Aorta (tissue), 5 donors: ENCODE data around the gene FRY. TPM values are rescaled to one million over a fixed set of nuclear protein-coding genes. Genes with fewer than 3 reads are reported as not detected.
"Not testable (repeated sequence)": the region's sequence is repeated elsewhere in the genome, so short reads cannot be mapped to it uniquely, and the experiment has no call there.

Experiments used
- ATAC-seq: fragments of 200-7000 bp; cut with Tn5 transposase; one replicate; pipeline ENCODE4 v1.9.1; 2022; ENCODE audit warnings: moderate library complexity; ENCODE audit not compliant: low FRiP score
- DNase-seq, 2 donors: peaks; one replicate each; pipeline ENCODE4 v3.0.0-alpha.2; 2020
- H3K27ac ChIP-seq, 2 donors: one replicate each; pipeline ENCODE4 v1.5.1; 2013; ENCODE audit warnings: low read length in 2 of 2, mild to moderate bottlenecking in 2 of 2, moderate library complexity in 2 of 2, control low read depth in 1 of 2, inconsistent platforms in 1 of 2, low read depth in 1 of 2
- H3K27me3 ChIP-seq, 2 donors: one replicate each; pipeline ENCODE4 v1.6.1; 2013; ENCODE audit warnings: control low read depth in 1 of 2, low read length in 1 of 2, mild to moderate bottlenecking in 1 of 2, moderate library complexity in 1 of 2; ENCODE audit not compliant: insufficient read depth in 2 of 2, control insufficient read depth in 1 of 2
- H3K36me3 ChIP-seq, 2 donors: one replicate each; pipeline ENCODE4 v1.6.1; 2013; ENCODE audit warnings: control low read depth in 1 of 2, low read length in 1 of 2, mild to moderate bottlenecking in 1 of 2; ENCODE audit not compliant: insufficient read depth in 2 of 2, control insufficient read depth in 1 of 2
- H3K4me1 ChIP-seq, 2 donors: one replicate each; pipeline ENCODE4 v1.6.1; 2013; ENCODE audit warnings: low read length in 2 of 2, control low read depth in 1 of 2, mild to moderate bottlenecking in 1 of 2, moderate library complexity in 1 of 2; ENCODE audit not compliant: insufficient read depth in 2 of 2, control insufficient read depth in 1 of 2
- H3K4me3 ChIP-seq, 2 donors: one replicate each; pipeline ENCODE4 v1.5.1; 2013; ENCODE audit warnings: low read length in 2 of 2, control low read depth in 1 of 2, mild to moderate bottlenecking in 1 of 2
- H3K9me3 ChIP-seq: one replicate; pipeline ENCODE4 v1.6.1; 2013; ENCODE audit warnings: mild to moderate bottlenecking, low read length; ENCODE audit not compliant: control insufficient read depth
- WGBS, 2 donors: extraction: QIAGEN DNeasy Blood & Tissue Kit; methylation state at CpG; one replicate each; pipeline ENCODE4 v1.1.7; 2013; 5-methylcytosine and 5-hydroxymethylcytosine counted together
- intact Hi-C, 2 donors: fragments of 100-400 bp; cut with DNase I; formaldehyde crosslinking; loops; one replicate each; pipeline versions ENCODE4 v1.14.2 to v1.15.0; 2022
- polyA plus RNA-seq, 2 donors: library from polyadenylated mRNA; stranded (reverse); fragments of 200-250 nt; gene quantifications; one replicate each; pipeline ENCODE4 v1.2.3, GENCODE V29; 2013
- total RNA-seq, 2 donors: library from RNA; stranded (reverse); fragmentation: NEBNext Ultra II Directional; extraction: Animal tissue kit (Norgen Biotek cat#: 25700); gene quantifications; one replicate each; pipeline ENCODE4 v1.2.1, GENCODE V29; 2021
- donor health status: healthy with polysubstance abuse.
- donor health status: Bipolar disorder and iron deficiency.
- donor health status: DM: no; HTN: no; CAD: no.
- donor health status: DM: no; HTN: no; CAD: no.
- donor health status: DM: yes; HTN: yes; CAD: no.

Gene FRY
- total and polyA plus RNA-seq, 4 donors = 24.8 to 328 (median 95.0) TPM

GRCh38 chr13:31996601-31997000 lies 35.0 kb upstream of the FRY start:
- DNase-seq = no peak
- Histone ChIP-seq H3K4me3 (no peak overlapping the region), H3K4me1 (peaks cover 0 to 4% of the 10 kb centered on the region in 2 donors), H3K27me3 (no peaks in the 10 kb centered on the region), H3K9me3 (no peaks in the 10 kb centered on the region), H3K27ac (no peak overlapping the region), H3K36me3 (no peaks in the 10 kb centered on the region)
- intact Hi-C loops = no loop called here
- ATAC-seq = no peak
- WGBS, 2 donors = 71 to 100% methylated on average over 2 of the region's 2 CpGs

GRCh38 chr13:31997641-31998040 lies 33.9 kb upstream of the FRY start:
- no peaks in the 10 kb centered on the region for H3K9me3 ChIP-seq
- peaks cover 0 to 4% of the 10 kb centered on the region in 2 donors for H3K4me1 ChIP-seq
- H3K36me3 ChIP-seq = no peaks in the 10 kb centered on the region
- H3K27ac ChIP-seq = peak overlapping the region; percentile 3 to 76
- intact Hi-C loops = no loop called here
- 81% methylated on average over 1 of the region's 1 CpG for WGBS, 2 donors
- H3K27me3 ChIP-seq = no peaks in the 10 kb centered on the region
- H3K4me3 ChIP-seq = no peak overlapping the region
- ATAC-seq (no peak), DNase-seq (no peak)

GRCh38 chr13:31998131-31998530 lies 33.4 kb upstream of the FRY start:
- intact Hi-C loops = no loop called here
- no peak overlapping the region for H3K4me3 ChIP-seq
- peak; percentile 67 for ATAC-seq

GRCh38 chr13:32000754-32001153 lies 30.8 kb upstream of the FRY start:
- DNase-seq, H3K4me1 ChIP-seq, H3K27ac ChIP-seq, H3K9me3 ChIP-seq, intact Hi-C loops, H3K36me3 ChIP-seq, H3K4me3 ChIP-seq, H3K27me3 ChIP-seq, ATAC-seq: not testable (repeated sequence)
- WGBS, 2 donors = 67 to 94% methylated on average over 1 to 4 of the region's 7 CpGs

More at GRCh38 chr13:31998131-31998530, 33.4 kb upstream of the FRY start:
- no peaks in the 10 kb centered on the region for H3K27me3 ChIP-seq
- WGBS, 2 donors = 48 to 60% methylated on average over 6 of the region's 6 CpGs
- no peaks in the 10 kb centered on the region for H3K9me3 ChIP-seq
- H3K27ac ChIP-seq = no peak overlapping the region
- H3K36me3 ChIP-seq = no peaks in the 10 kb centered on the region
- no peak for DNase-seq
- peaks cover 0 to 4% of the 10 kb centered on the region in 2 donors for H3K4me1 ChIP-seq

GRCh38 chr13:32001154-32001768 lies 30.3 kb upstream of the FRY start:
- intact Hi-C loops = no loop called here
- peak; percentile 83 for ATAC-seq

GRCh38 chr13:32001769-32002168 lies 29.8 kb upstream of the FRY start:
- intact Hi-C loops = no loop called here
- peak; percentile 33 for ATAC-seq

More at GRCh38 chr13:32001154-32001768, 30.3 kb upstream of the FRY start:
- Histone ChIP-seq H3K27me3 (no peaks in the 10 kb centered on the region), H3K36me3 (no peaks in the 10 kb centered on the region), H3K9me3 (no peaks in the 10 kb centered on the region), H3K4me3 (no peak overlapping the region), H3K27ac (no peak overlapping the region), H3K4me1 (peaks cover 0 to 7% of the 10 kb centered on the region in 2 donors)
- 39 to 41% methylated on average over 1 of the region's 1 CpG for WGBS, 2 donors
- no peak for DNase-seq

GRCh38 chr13:32002873-32003272 lies 28.7 kb upstream of the FRY start:
- no peaks in the 10 kb centered on the region for H3K27me3 ChIP-seq
- no peak overlapping the region for H3K4me3 ChIP-seq
- no peak for DNase-seq
- peaks cover 0 to 3% of the 10 kb centered on the region in 2 donors for H3K4me1 ChIP-seq
- H3K27ac ChIP-seq = no peak overlapping the region
- H3K36me3 ChIP-seq = no peaks in the 10 kb centered on the region
- 78 to 86% methylated on average over 3 of the region's 3 CpGs for WGBS, 2 donors
- intact Hi-C loops = no loop called here
- ATAC-seq = no peak
- H3K9me3 ChIP-seq = no peaks in the 10 kb centered on the region

More at GRCh38 chr13:32001769-32002168, 29.8 kb upstream of the FRY start:
- no peak for DNase-seq
- 91 to 94% methylated on average over 1 of the region's 1 CpG for WGBS, 2 donors
- Histone ChIP-seq H3K4me1 (peaks cover 0 to 7% of the 10 kb centered on the region in 2 donors), H3K36me3 (no peaks in the 10 kb centered on the region), H3K9me3 (no peaks in the 10 kb centered on the region), H3K27ac (no peak overlapping the region), H3K4me3 (no peak overlapping the region), H3K27me3 (no peaks in the 10 kb centered on the region)

GRCh38 chr13:32007494-32007893 lies 24.1 kb upstream of the FRY start:
- Histone ChIP-seq H3K9me3 (no peaks in the 10 kb centered on the region), H3K27me3 (no peaks in the 10 kb centered on the region), H3K4me3 (no peak overlapping the region), H3K27ac (no peak overlapping the region), H3K36me3 (no peaks in the 10 kb centered on the region), H3K4me1 (peaks cover 0 to 8% of the 10 kb centered on the region in 2 donors)
- DNase-seq = no peak
- no peak for ATAC-seq
- intact Hi-C loops = no loop called here

GRCh38 chr13:32008518-32009175 lies 22.9 kb upstream of the FRY start:
- Histone ChIP-seq H3K27ac (no peak overlapping the region), H3K4me3 (no peak overlapping the region), H3K36me3 (no peaks in the 10 kb centered on the region), H3K27me3 (no peaks in the 10 kb centered on the region), H3K4me1 (peaks cover 0 to 8% of the 10 kb centered on the region in 2 donors), H3K9me3 (no peaks in the 10 kb centered on the region)
- WGBS, 2 donors = 96% methylated on average over 6 of the region's 6 CpGs
- DNase-seq = no peak
- no peak for ATAC-seq
- intact Hi-C loops = no loop called here
